Measurements from ENCODE around the gene PIGS.
"Not testable (repeated sequence)": the region's sequence is repeated elsewhere in the genome, so short reads cannot be mapped to it uniquely, and the experiment has no call there.

PIGS gene

GRCh38 chr17:28578246-28579195 lies 7.2 kb upstream of the PIGS start:
- DNase-seq = no peak

GRCh38 chr17:28577466-28577824 lies 6.1 kb upstream of the PIGS start:
- DNase-seq = no peak

GRCh38 chr17:28576758-28577465 lies 5.6 kb upstream of the PIGS start, which contains the start of gene ALDOC:
TSS of gene ALDOC (minus strand) at chr17:28576895. CDS start at chr17:28575532, 1,363 bp downstream.
- peak; percentile 83 for DNase-seq

GRCh38 chr17:28576016-28576415 lies 4.7 kb upstream of the PIGS start:
- not testable (repeated sequence) for DNase-seq

GRCh38 chr17:28575126-28575795 lies 3.9 kb upstream of the PIGS start:
- no peak for DNase-seq

- no peak for DNase-seq
Observed at GRCh38 chr17:28574526-28574925, 3.2 kb upstream of the PIGS start.

GRCh38 chr17:28573966-28574480 lies 2.7 kb upstream of the PIGS start:
- DNase-seq = no peak

- DNase-seq = no peak
Observed at GRCh38 chr17:28573521-28573920, 2.2 kb upstream of the PIGS start.

GRCh38 chr17:28573040-28573380 lies 1.7 kb upstream of the PIGS start:
- no peak for DNase-seq

- no peak for DNase-seq
Observed at GRCh38 chr17:28572259-28573039, 1.1 kb upstream of the PIGS start.

GRCh38 chr17:28570716-28571360 lies 486 bp downstream of the PIGS start:
- DNase-seq = no peak

- no peak for DNase-seq
Observed at GRCh38 chr17:28569446-28569845, 1.9 kb downstream of the PIGS start.

GRCh38 chr17:28567604-28568003 lies 3.7 kb downstream of the PIGS start:
- DNase-seq = no peak

- no peak for DNase-seq
Observed at GRCh38 chr17:28563475-28563874, 7.8 kb downstream of the PIGS start.

GRCh38 chr17:28555022-28555421 lies 16.3 kb downstream of the PIGS start:
- DNase-seq = no peak

- no peak for DNase-seq
Observed at GRCh38 chr17:28554565-28554964, 16.8 kb downstream of the PIGS start.

GRCh38 chr17:28553000-28553505 lies 18.3 kb downstream of the PIGS start:
- no peak for DNase-seq

- DNase-seq = no peak
Observed at GRCh38 chr17:28552176-28552999, 18.9 kb downstream of the PIGS start, which contains the start of gene UNC119. TSS of gene UNC119 (minus strand) at chr17:28552624. CDS start at chr17:28552557, 67 bp downstream.

- no peak for DNase-seq
Observed at GRCh38 chr17:28551421-28552175, 19.7 kb downstream of the PIGS start.

GRCh38 chr17:28550858-28551257 lies 20.5 kb downstream of the PIGS start:
- no peak for DNase-seq
